Islet of Langerhans (tissue), 1 donor: Measurements from ENCODE around the gene AP4B1.
"Not testable (repeated sequence)": the region's sequence is repeated elsewhere in the genome, so short reads cannot be mapped to it uniquely, and the experiment has no call there.

Source experiments
- FAIRE-seq: peaks from one replicate; lab custom pipeline; 2011; peaks lifted over from hg19 to GRCh38; lab: Jason Lieb, UNC

AP4B1 gene

GRCh38 chr1:113855630-113856400 lies 48.8 kb downstream of the AP4B1 start:
- FAIRE-seq: no peak

- no peak for FAIRE-seq
These were observed 50.4 kb downstream of the AP4B1 start for GRCh38 chr1:113854234-113854633.

- not testable (repeated sequence) for FAIRE-seq
These were observed 51.9 kb downstream of the AP4B1 start for GRCh38 chr1:113852694-113853093.

GRCh38 chr1:113850127-113850796 lies 54.3 kb downstream of the AP4B1 start:
- no peak for FAIRE-seq

GRCh38 chr1:113849072-113849471 lies 55.5 kb downstream of the AP4B1 start:
- no peak for FAIRE-seq

GRCh38 chr1:113846391-113847035 lies 58.1 kb downstream of the AP4B1 start:
- FAIRE-seq: no peak
